K562 (cell line): ENCODE results near the gene NUCKS1. TPM values are rescaled to one million over a fixed set of nuclear protein-coding genes. Genes with fewer than 3 reads are reported as not detected.
A peak's percentile ranks its signal among the peaks of the same experiment; 100 is the strongest.

Source experiments
- ATAC-seq: fragments of 200-7000 bp; cut with Tn5 transposase; 3 replicates; pipeline ENCODE4 v1.9.1; 2020; ENCODE audit warnings: moderate library complexity
- BruUV-seq: library from RNA; stranded (reverse); fragments of 400-500 nt; replicated peaks from 2 replicates; lab custom pipeline; 2021; lab: Mats Ljungman, UMichigan
- CTCF ChIA-PET: fragments of 300-600 bp; formaldehyde crosslinking; extraction: SDS; loops from one replicate; lab custom pipeline; 2021; ENCODE audit warnings: low intra/inter-chr PET ratio; lab: Yijun Ruan, JAX
- POLR2A ChIA-PET: fragments of 300-600, 350-650 bp; sonication (Branson Sonifier 250); formaldehyde crosslinking; extraction: SDS; loops from one replicate; lab custom pipeline; 2021; ENCODE audit warnings: antibody characterized with exemption, inconsistent platforms; lab: Yijun Ruan, JAX
- DNase-seq, 4 experiments: peaks; one replicate each; pipeline versions ENCODE4 v3.0.0 to v3.0.0-alpha.2; 2011 to 2018; ENCODE audit warnings: low spot score in 3 of 4, mixed read lengths in 3 of 4; ENCODE audit errors: extremely low read depth in 1 of 4
- FAIRE-seq: peaks from 2 replicates; lab custom pipeline; 2011; peaks lifted over from hg19 to GRCh38; lab: Jason Lieb, UNC
- H2AFZ ChIP-seq: 2 replicates; pipeline ENCODE4 v1.6.0; 2011; ENCODE audit warnings: low read depth, low read length, control low read depth, inconsistent platforms
- H3K27ac ChIP-seq: fragments of 200-600 bp; 3 replicates; pipeline ENCODE4 v1.8.0; 2011; ENCODE audit warnings: low read depth, mild to moderate bottlenecking, control low read depth, inconsistent platforms, low read length, moderate library complexity, mixed read lengths; ENCODE audit errors: extremely low read depth
- H3K27me3 ChIP-seq, 2 experiments: fragments of 300-600 bp in 1 of 2; 2 replicates in 1 of 2; 3 replicates in 1 of 2; pipeline versions ENCODE4 v1.6.0 to v1.8.0; 2011; ENCODE audit warnings: inconsistent platforms in 2 of 2, low read length in 2 of 2, mild to moderate bottlenecking in 1 of 2, mixed read lengths in 1 of 2, moderate library complexity in 1 of 2; ENCODE audit not compliant: control insufficient read depth in 2 of 2, insufficient read depth in 2 of 2
- H3K36me3 ChIP-seq: fragments of 300-600 bp; 3 replicates; pipeline ENCODE4 v1.8.0; 2011; ENCODE audit warnings: mild to moderate bottlenecking, low read length, inconsistent platforms; ENCODE audit not compliant: control insufficient read depth, insufficient read depth
- H3K4me1 ChIP-seq, 2 experiments: fragments of 200-600 bp in 1 of 2; replicated peaks in 1 of 2; 2 replicates in 1 of 2; 3 replicates in 1 of 2; pipeline versions ENCODE4 v1.5.1 to v1.8.0; 2011; ENCODE audit warnings: inconsistent platforms in 2 of 2, low read length in 2 of 2, mild to moderate bottlenecking in 1 of 2, mixed read lengths in 1 of 2, moderate library complexity in 1 of 2; ENCODE audit not compliant: control insufficient read depth in 2 of 2, insufficient read depth in 2 of 2
- H3K4me2 ChIP-seq: 2 replicates; pipeline ENCODE4 v1.6.1; 2011; ENCODE audit warnings: low read length, control low read depth, inconsistent platforms, mixed read lengths; ENCODE audit not compliant: insufficient read depth
- H3K4me3 ChIP-seq: fragments of 200-600 bp; sonication (generic), shearing (Covaris generic); 2 replicates; pipeline ENCODE4 v1.5.1; 2016; ENCODE audit warnings: control low read depth, inconsistent platforms
- H3K79me2 ChIP-seq: fragments of 200-600 bp; 3 replicates; pipeline ENCODE4 v1.8.0; 2011; ENCODE audit warnings: low read length, inconsistent platforms; ENCODE audit not compliant: control insufficient read depth, insufficient read depth
- H3K9ac ChIP-seq, 2 experiments: 2 replicates each; pipeline versions ENCODE4 v1.6.0 to v1.6.1; 2011; ENCODE audit warnings: low read depth in 2 of 2, low read length in 2 of 2, control low read depth in 1 of 2, inconsistent platforms in 1 of 2, mild to moderate bottlenecking in 1 of 2, mixed read lengths in 1 of 2; ENCODE audit not compliant: insufficient read depth in 1 of 2
- H3K9me1 ChIP-seq: one replicate; pipeline ENCODE4 v1.6.0; 2011; ENCODE audit warnings: inconsistent platforms, mild to moderate bottlenecking, low read length, moderate library complexity; ENCODE audit not compliant: control insufficient read depth, insufficient read depth
- H3K9me3 ChIP-seq: replicated peaks from 2 replicates; pipeline ENCODE4 v1.5.1; 2011; ENCODE audit warnings: low read depth, low read length, inconsistent platforms; ENCODE audit not compliant: control insufficient read depth, insufficient read depth
- H4K20me1 ChIP-seq: replicated peaks from 2 replicates; pipeline ENCODE4 v1.6.1; 2011; ENCODE audit warnings: low read length, inconsistent platforms, mixed read lengths; ENCODE audit not compliant: control insufficient read depth, insufficient read depth
- BDP1 ChIP-seq: IDR thresholded peaks from 3 replicates; pipeline ENCODE4 v1.6.1; 2011; ENCODE audit not compliant: insufficient read length, insufficient read depth
- CBX8 ChIP-seq: fragments of 200-600 bp; sonication (generic); IDR thresholded peaks from 2 replicates; pipeline ENCODE4 v1.6.1; 2012; ENCODE audit warnings: borderline replicate concordance, mixed run types, low read depth, mild to moderate bottlenecking, moderate library complexity, mixed read lengths, low read length, control low read depth, inconsistent platforms; ENCODE audit not compliant: poor library complexity, severe bottlenecking; ENCODE audit errors: extremely low read depth
- KLF13 ChIP-seq: fragments of 450-650 bp; IDR thresholded peaks from 2 replicates; pipeline ENCODE4 v1.6.1; 2016; ENCODE audit warnings: missing genetic modification characterization, low read depth, mild to moderate bottlenecking, missing compliant biosample characterization, moderate library complexity, borderline replicate concordance
- SP2 ChIP-seq: IDR thresholded peaks from 2 replicates; pipeline ENCODE4 v1.6.1; 2011; ENCODE audit warnings: mild to moderate bottlenecking, low read depth, low read length, moderate library complexity; ENCODE audit not compliant: poor library complexity, severe bottlenecking; ENCODE audit errors: extremely low read depth
- ZBTB49 ChIP-seq: sonication (generic); formaldehyde crosslinking; IDR thresholded peaks from 2 replicates; pipeline ENCODE4 v1.8.0; 2022; ENCODE audit warnings: missing genetic modification reagents, mild to moderate bottlenecking, borderline replicate concordance
- ZMIZ1 ChIP-seq, 2 experiments: fragments of 150-350 bp in 1 of 2; IDR thresholded peaks; 2 replicates each; pipeline ENCODE4 v1.6.1; 2012 to 2016; ENCODE audit warnings: low read depth in 2 of 2, low read length in 2 of 2, mild to moderate bottlenecking in 1 of 2, moderate library complexity in 1 of 2
- ZNF584 ChIP-seq: fragments of 200-800 bp; sonication (Bioruptor generic); IDR thresholded peaks from 2 replicates; pipeline ENCODE4 v1.6.1; 2016; ENCODE audit warnings: low read depth, mild to moderate bottlenecking, missing genetic modification characterization, missing compliant biosample characterization
- ZNF79 ChIP-seq: fragments of 250-450 bp; sonication (Bioruptor Pico); IDR thresholded peaks from 2 replicates; pipeline ENCODE4 v1.4.0; 2020; ENCODE audit warnings: low read depth, mild to moderate bottlenecking, moderate library complexity
- WGBS: fragments of 100-300 bp; shearing (Covaris generic); methylation state at CpG from one replicate; pipeline ENCODE4 v1.1.6; 2016; ENCODE audit warnings: low coverage, mixed read lengths; ENCODE audit not compliant: insufficient coverage; ENCODE audit errors: missing lambda C conversion rate; 5-methylcytosine and 5-hydroxymethylcytosine counted together
- in situ Hi-C: fragments of 300-500 bp; cut with MboI; formaldehyde crosslinking; loops from 4 replicates; pipeline ENCODE4 v1.15.0; 2018; ENCODE audit warnings: inconsistent platforms, mixed read lengths
- intact Hi-C: fragments of 100-400 bp; cut with micrococcal nuclease; formaldehyde crosslinking; loops from 2 replicates; pipeline ENCODE4 v1.14.2; 2022
- polyA plus RNA-seq, 8 experiments: library from polyadenylated mRNA; depleted of rRNA in 4 of 8; stranded (reverse) in 5 of 8; unstranded in 3 of 8; fragments of >200 nt; fragmentation: Nextera tagmentation in 2 of 8; fragmentation: Illumina TruSeq in 1 of 8; extraction: Ambion mirVana in 2 of 8; extraction: Trizol in 1 of 8; gene quantifications; 2 replicates each; pipeline versions ENCODE4 v1.2.1 to v1.2.3, GENCODE V29; 2011 to 2014; ENCODE audit warnings: inconsistent platforms in 1 of 8, missing spikeins in 1 of 8
- total RNA-seq, 7 experiments: library from RNA; depleted of rRNA in 6 of 7; stranded (reverse); fragments of >200 nt in 6 of 7; fragmentation: Illumina TruSeq in 2 of 7; extraction: Trizol in 2 of 7; gene quantifications; 2 replicates each; pipeline versions ENCODE4 v1.2.1 to v1.2.3, GENCODE V29; 2011 to 2021; ENCODE audit warnings: low replicate concordance in 1 of 7

NUCKS1 gene
- total and polyA plus RNA-seq, 9 of the 15 experiments (the other 6 are each of a cell fraction or from before 2014, with no cell fraction given) = 66.7 to 244 (median 149) TPM

GRCh38 chr1:205710201-205711062, 39.5 kb downstream of the NUCKS1 start:
- Histone ChIP-seq H3K9me3 (no peaks in the 10 kb centered on the region), H3K27ac (no peak overlapping the region), H3K4me2 (no peak overlapping the region), H3K27me3 (no peaks in the 10 kb centered on the region), H3K9me1 (no peaks in the 10 kb centered on the region), H3K4me3 (no peak overlapping the region), H3K36me3 (peaks cover 41% of the 10 kb centered on the region), H3K79me2 (no peaks in the 10 kb centered on the region), H2AFZ (no peak overlapping the region), H3K4me1 (peaks cover 4 to 19% of the 10 kb centered on the region in 2 experiments; a peak in 4 of 5 replicates), H4K20me1 (no peaks in the 10 kb centered on the region; the same call in 1 of the 2 replicates), H3K9ac (no peak overlapping the region)
- intact Hi-C loops (loop anchor here (1.0 kb wide), 5 partner anchors 38 to 181 kb away; no protein-coding TSS in a partner anchor), in situ Hi-C loops (loop anchor here (5.0 kb wide), 1 partner anchor 118 kb away; no protein-coding TSS in a partner anchor)
- ChIA-PET POLR2A (interaction anchor here (0.8 to 7.5 kb wide), 9 partner anchors 10 to 119 kb away, joined by 3 to 46 read pairs (median 6); no protein-coding TSS in a partner anchor), CTCF (interaction anchor here (0.6 to 6.0 kb wide), 6 partner anchors 38 to 119 kb away, joined by 3 to 81 read pairs (median 7); no protein-coding TSS in a partner anchor)
- no peak for ATAC-seq
- BruUV-seq = no TSS peak
- no peak for DNase-seq
- TF ChIP-seq BDP1 (peak; percentile 17), ZNF79 (0 out of 2 replicates have a peak, but pooled peaks have one; percentile 31), ZBTB49 (CRISPR knock-in tag) (0 out of 2 replicates have a peak, but pooled peaks have one; percentile 41), CBX8 (no peak), ZNF584 (no peak), ZMIZ1 (IDR thresholded peaks at IDR 0.05; ENCODE audit: low read depth in 2 of 2, low read length in 2 of 2) (no peak), SP2 (no peak), KLF13 (tag) (no peak)
- WGBS = 21% methylated on average over 1 of the region's 1 CpG
- no peak for FAIRE-seq
